Measurements from ENCODE around the gene ZNF44.

DNA sequence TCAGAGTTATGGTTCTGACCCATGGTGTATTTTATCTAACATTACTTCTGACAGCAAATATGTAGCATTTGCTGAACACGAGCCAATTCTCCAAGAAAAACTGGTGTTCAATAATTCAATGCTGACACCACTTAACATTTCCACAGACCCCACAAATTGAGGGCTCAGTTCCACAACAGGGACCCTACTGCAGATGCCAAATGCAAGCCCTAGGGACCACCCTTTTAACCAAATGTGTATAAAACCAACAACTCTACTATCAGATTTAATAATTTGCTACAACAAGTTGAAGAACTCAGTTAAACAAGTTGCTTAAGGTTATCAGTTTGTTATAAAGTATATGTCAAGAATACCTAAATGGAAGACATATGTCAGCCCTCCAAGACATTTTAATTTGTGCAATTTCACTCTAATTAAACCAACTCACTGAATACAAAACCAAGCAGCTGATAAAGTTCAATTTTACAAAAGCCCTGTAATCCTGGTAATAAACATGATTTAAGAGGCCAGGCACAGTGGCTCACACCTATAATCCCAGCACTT is 6.7 kb downstream of the ZNF44 start:
- TF ChIP-seq CTCF (IDR thresholded peaks at IDR 0.05) (no peak), POLR2A (IDR thresholded peaks at IDR 0.05) (no peak)
